GM23338 (cell line): Measurements from ENCODE around the gene TPRG1.

Experiments used
- CTCF ChIP-seq, 2 experiments: fragments of 200-600 bp in 1 of 2; sonication (generic) in 1 of 2; conservative IDR thresholded peaks; 2 replicates each; pipeline versions ENCODE4 v1.5.1 to v1.6.1; 2016 to 2017; ENCODE audit warnings: antibody characterized with exemption in 2 of 2, low read depth in 2 of 2, mild to moderate bottlenecking in 2 of 2, moderate library complexity in 1 of 2
- POLR2AphosphoS5 ChIP-seq: IDR thresholded peaks from 2 replicates; pipeline ENCODE4 v1.6.1; 2016; ENCODE audit warnings: antibody characterized with exemption, low read depth
- REST ChIP-seq: IDR thresholded peaks from one replicate; pipeline ENCODE4 v1.6.1; 2018; ENCODE audit warnings: antibody characterized with exemption; ENCODE audit not compliant: unreplicated experiment

DNA sequence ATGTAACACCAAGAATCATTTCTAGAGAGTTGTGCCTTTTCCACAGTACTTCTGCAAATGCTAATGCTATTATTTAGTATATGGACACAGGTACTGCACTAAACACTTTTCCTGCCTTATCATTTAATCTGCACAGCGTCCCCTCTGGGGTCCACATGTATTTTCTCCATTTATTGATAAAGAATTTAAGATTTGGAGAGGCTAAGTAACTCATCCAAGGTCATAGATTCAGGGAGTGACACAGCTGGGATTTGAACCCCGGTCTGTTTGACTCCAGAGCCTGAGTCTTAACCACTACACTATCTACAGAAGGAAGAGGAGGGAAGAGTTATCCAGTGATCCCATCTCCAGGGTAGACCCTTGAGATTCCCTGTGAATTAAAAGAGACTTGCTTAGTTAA is 24.9 kb upstream of the TPRG1 start:
- no peak for TF ChIP-seq CTCF (conservative IDR thresholded peaks at IDR 0.05; ENCODE audit: low read depth in 2 of 2)
- TF ChIP-seq REST: no peak
- no peak for TF ChIP-seq POLR2AphosphoS5
